Astrocyte (in vitro differentiated cells and primary cell): ENCODE results near the gene CYP2A6.
"Not testable (repeated sequence)": the region's sequence is repeated elsewhere in the genome, so short reads cannot be mapped to it uniquely, and the experiment has no call there.

Experiments used
- CTCF ChIP-seq: IDR thresholded peaks from 2 replicates; pipeline ENCODE4 v1.5.1; 2011; ENCODE audit warnings: low read depth, mild to moderate bottlenecking, inconsistent platforms, low read length, moderate library complexity; ENCODE audit not compliant: insufficient read depth
- EZH2 ChIP-seq: IDR thresholded peaks from 2 replicates; pipeline ENCODE4 v1.6.1; 2012; ENCODE audit warnings: mild to moderate bottlenecking, low read length, inconsistent platforms; ENCODE audit not compliant: insufficient read depth

GRCh38 chr19:40846722-40847121, 3.5 kb downstream of the CYP2A6 start:
- TF ChIP-seq CTCF, EZH2: not testable (repeated sequence)
